Activated CD4-positive, alpha-beta T cell treated with anti-CD3 and anti-CD28 coated beads, Interleukin-2, amount 50 U/mL, for 1 hour (primary cell): ENCODE measurements around the gene NPIPA2.
"Not testable (repeated sequence)": the region's sequence is repeated elsewhere in the genome, so short reads cannot be mapped to it uniquely, and the experiment has no call there.

Experiments used
- DNase-seq: peaks from one replicate; pipeline ENCODE4 v3.0.0-alpha.2; 2020

Gene NPIPA2

DNA sequence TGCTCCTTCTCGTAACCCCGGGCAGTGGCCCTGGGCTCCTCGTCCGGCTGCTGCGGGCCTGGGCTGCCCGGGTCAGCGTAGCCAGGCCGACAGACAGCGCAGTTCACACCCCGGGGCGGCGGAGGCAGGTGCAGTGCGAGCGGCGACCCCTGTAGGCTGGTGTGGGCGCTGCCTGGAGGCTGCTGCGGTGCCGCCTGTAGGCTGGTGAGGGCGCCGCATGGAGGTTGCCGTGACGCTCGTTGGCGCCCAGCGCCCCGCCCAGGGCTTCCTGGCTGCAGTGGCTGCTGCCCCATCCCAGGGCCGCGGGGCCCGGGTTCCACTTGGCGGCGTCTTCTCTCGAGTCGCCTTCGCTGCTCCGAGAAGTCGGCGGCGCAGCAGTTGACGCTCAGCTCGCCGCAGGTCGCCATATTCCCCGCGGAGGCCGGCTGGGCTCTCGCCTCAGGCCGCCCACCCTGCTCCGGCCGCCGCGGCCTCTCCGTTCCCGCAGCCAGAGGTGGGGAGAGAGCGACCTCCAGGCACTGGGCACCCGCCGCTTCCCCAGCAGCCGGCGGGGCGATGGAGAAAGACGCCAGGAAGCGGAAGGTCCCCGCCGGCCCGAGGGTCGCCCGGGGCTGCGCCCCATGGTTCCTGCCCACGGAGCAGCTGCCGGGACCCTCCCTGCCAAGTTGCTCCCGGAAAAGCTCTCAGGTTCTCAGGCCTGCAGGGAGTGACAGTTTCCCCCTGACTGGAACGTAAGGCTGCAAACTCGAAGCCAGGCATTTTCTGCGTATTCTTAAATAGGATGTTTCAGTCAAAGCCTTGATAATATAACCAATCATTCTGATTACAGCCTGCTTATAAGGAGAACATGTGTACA lies at the start of gene NPIPA2:
Gene NPIPA2, plus strand, starts transcription at position 261 of the 856 bp plus-strand sequence. CDS start 5,533 bp downstream, outside the sequence.
- DNase-seq = not testable (repeated sequence)

DNA sequence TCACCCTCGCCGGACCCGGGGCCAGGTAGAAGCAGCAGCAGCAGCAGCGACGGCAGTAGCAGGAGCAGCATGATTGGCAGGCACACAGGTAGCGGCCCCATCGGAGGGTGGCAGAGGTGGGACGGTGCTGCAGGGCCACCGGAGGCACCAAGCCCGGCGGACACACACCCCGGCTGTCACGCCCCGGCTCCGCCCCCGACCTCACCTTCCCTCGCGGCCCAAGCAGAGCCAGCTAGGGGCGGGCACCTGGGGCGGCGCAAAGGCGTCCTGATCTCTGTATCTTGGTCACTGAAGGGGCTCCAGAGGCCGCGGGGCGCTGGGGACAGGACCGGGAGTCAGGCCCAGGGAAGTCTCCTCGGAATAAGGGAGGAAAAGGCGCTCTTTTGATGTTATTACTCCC lies 48.2 kb upstream of the NPIPA2 start, which contains the start of gene PLA2G10:
Gene PLA2G10, minus strand, starts transcription at position 180 of the 400 bp plus-strand sequence. Its CDS starts 79 bp downstream, at position 101.
- DNase-seq = not testable (repeated sequence)

DNA sequence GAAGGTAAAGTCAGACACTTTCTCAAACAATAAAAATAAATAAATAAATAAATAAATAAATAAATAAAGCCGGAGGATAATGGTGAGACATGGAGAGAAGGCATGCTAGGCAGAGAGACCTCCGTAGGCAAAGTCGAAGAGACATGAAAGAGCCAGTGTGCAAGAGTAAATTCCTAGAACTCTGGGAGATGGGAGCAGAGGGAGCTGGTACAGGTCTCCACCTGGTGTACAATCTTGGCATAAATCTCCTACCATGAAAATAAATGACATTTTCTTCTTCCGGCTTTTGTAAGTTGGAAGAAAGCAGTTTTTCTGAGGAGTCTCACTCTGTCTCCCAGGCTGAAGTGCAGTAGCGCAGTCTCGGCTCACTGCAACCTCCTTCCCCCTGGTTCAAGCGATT lies 40.5 kb upstream of the NPIPA2 start:
- DNase-seq = not testable (repeated sequence)

DNA sequence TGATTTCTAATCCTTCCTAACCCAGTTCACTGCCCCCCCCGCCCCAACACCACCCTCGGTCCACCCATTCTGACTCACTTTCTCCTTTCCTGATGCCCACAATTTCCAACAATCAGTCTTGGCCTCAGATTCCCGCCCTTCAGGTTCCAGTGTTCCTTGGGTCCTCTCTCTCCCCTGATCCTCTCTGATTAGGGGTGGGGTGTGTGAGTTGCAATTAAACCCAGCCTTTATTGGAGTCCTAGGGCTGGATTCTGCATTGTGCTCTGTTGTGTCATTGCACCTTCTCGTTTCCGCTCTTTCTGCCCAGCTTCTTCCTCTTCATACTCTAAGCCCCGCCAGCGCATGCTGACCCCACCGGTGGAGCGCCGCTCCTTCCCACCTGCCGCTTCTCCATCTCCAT lies 39.7 kb upstream of the NPIPA2 start:
- not testable (repeated sequence) for DNase-seq

DNA sequence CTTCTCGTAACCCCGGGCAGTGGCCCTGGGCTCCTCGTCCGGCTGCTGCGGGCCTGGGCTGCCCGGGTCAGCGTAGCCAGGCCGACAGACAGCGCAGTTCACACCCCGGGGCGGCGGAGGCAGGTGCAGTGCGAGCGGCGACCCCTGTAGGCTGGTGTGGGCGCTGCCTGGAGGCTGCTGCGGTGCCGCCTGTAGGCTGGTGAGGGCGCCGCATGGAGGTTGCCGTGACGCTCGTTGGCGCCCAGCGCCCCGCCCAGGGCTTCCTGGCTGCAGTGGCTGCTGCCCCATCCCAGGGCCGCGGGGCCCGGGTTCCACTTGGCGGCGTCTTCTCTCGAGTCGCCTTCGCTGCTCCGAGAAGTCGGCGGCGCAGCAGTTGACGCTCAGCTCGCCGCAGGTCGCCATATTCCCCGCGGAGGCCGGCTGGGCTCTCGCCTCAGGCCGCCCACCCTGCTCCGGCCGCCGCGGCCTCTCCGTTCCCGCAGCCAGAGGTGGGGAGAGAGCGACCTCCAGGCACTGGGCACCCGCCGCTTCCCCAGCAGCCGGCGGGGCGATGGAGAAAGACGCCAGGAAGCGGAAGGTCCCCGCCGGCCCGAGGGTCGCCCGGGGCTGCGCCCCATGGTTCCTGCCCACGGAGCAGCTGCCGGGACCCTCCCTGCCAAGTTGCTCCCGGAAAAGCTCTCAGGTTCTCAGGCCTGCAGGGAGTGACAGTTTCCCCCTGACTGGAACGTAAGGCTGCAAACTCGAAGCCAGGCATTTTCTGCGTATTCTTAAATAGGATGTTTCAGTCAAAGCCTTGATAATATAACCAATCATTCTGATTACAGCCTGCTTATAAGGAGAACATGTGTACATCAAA lies 38.9 kb upstream of the NPIPA2 start, which contains the start of gene NPIPA3:
Gene NPIPA3, plus strand, starts transcription at position 256 of the 856 bp plus-strand sequence. CDS start 5,533 bp downstream, outside the sequence.
- DNase-seq = not testable (repeated sequence)

DNA sequence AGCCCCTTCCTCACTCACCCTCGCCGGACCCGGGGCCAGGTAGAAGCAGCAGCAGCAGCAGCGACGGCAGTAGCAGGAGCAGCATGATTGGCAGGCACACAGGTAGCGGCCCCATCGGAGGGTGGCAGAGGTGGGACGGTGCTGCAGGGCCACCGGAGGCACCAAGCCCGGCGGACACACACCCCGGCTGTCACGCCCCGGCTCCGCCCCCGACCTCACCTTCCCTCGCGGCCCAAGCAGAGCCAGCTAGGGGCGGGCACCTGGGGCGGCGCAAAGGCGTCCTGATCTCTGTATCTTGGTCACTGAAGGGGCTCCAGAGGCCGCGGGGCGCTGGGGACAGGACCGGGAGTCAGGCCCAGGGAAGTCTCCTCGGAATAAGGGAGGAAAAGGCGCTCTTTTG lies 9.1 kb upstream of the NPIPA2 start:
- DNase-seq = not testable (repeated sequence)

DNA sequence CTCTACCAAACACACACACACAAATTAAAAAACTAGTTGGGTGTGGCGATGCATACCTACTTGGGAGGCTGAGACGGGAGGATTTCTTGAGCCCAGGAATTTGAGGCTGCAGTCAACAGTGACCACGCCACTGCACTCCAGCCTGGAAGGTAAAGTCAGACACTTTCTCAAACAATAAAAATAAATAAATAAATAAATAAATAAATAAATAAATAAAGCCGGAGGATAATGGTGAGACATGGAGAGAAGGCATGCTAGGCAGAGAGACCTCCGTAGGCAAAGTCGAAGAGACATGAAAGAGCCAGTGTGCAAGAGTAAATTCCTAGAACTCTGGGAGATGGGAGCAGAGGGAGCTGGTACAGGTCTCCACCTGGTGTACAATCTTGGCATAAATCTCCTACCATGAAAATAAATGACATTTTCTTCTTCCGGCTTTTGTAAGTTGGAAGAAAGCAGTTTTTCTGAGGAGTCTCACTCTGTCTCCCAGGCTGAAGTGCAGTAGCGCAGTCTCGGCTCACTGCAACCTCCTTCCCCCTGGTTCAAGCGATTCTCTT lies 1.4 kb upstream of the NPIPA2 start:
- DNase-seq = not testable (repeated sequence)

DNA sequence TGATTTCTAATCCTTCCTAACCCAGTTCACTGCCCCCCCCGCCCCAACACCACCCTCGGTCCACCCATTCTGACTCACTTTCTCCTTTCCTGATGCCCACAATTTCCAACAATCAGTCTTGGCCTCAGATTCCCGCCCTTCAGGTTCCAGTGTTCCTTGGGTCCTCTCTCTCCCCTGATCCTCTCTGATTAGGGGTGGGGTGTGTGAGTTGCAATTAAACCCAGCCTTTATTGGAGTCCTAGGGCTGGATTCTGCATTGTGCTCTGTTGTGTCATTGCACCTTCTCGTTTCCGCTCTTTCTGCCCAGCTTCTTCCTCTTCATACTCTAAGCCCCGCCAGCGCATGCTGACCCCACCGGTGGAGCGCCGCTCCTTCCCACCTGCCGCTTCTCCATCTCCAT lies 539 bp upstream of the NPIPA2 start:
- not testable (repeated sequence) for DNase-seq

DNA sequence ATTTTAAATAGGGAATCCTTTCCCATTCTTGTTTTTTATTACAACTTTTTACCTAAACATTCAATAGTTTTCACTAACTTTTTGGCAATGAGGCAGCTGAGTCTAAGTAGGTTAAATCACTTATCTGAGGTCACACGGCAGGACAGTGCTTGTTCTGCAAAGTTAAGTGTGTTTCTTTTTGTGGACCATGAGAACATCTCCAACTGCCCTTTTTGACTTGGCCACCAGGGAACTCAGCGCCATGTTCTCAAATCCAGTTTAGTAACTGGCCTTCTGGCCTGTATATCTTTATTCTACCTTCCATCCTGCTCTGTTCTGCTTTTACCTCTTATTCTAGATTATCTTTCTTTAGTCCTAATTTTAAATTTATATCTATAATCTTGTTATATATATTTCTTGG lies 31.3 kb downstream of the NPIPA2 start:
- DNase-seq = not testable (repeated sequence)

DNA sequence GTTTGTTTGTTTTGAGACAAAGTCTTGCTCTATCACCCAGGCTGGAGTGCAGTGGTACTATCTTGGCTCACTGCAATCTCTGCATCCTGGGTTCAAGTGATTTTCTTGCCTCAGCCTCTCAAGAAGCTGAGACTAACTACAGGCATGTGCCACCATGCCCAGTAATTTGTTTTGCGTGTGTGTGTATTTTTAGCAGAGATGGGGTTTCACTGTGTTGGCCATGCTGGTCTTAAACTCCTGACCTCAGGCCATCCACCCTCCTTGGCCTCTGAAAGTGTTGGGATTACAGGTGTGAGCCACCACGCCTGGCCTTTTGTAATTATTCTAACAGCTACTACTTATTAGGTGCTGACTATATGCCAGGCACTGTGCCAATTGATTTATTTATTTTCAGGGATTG lies 33.3 kb downstream of the NPIPA2 start:
- DNase-seq = not testable (repeated sequence)

DNA sequence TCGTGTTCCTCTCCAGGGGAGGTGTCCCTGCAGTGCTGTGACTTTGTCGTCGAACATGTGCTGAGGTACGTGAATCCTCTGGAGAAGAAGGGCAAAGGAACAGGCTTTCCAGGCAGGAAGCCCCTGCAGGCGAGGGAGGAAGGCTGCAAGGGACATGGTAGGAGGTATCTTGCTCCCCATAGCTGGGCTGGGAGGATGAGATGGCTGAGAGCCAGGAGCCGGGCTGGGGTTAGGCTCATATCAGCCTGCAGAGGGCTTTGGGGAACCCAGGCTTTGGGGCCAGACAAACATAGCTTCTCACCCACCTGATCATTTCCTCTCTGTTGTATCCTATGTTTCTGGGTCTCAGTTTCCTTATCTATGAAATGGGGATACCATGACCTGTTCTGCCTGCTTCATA lies 34.4 kb downstream of the NPIPA2 start:
- DNase-seq = not testable (repeated sequence)

DNA sequence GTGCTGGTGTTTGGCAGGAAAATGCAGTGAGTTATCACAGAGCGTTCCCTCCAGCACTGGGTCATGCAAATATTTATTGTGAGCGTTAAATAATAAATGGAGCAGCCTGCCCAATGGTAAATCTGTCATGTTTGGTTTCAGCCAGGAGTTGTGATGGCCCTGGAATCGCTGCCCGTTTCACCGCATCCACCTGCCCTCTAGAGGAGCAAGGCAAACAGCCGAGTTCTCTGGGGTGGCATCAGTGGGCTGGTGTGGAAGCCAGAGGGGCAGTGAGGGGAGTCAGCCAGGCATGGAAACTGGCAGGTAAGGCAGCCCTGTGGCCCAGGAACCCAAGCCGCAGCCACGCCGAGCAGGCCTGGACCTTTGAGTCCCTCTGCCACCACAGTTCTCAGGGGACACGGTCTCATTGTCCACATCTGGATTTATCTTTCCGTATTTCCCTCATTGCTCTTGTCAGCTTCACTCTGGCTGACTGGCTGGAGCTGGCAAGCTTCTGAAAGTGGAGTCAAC lies 37.1 kb downstream of the NPIPA2 start:
- DNase-seq = not testable (repeated sequence)

DNA sequence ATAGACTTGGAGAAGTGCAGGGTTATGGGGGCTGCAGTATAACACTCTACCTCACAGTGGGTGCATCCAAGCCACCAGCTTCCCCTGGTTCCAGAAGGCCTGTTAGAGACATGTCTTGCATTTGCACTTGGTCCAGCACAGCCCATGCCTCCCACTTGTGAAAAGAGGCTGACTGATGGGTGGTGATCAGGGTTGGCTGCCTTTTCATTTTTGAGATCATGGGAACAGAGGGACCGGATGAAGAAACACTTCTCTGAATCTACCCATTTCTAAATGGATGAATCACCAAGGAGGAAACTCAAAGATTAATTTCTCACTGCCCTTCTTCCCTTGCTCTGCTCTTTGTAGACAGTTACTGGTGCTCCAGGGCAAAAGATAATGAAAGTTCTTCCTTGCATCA lies 43.8 kb downstream of the NPIPA2 start:
- not testable (repeated sequence) for DNase-seq

DNA sequence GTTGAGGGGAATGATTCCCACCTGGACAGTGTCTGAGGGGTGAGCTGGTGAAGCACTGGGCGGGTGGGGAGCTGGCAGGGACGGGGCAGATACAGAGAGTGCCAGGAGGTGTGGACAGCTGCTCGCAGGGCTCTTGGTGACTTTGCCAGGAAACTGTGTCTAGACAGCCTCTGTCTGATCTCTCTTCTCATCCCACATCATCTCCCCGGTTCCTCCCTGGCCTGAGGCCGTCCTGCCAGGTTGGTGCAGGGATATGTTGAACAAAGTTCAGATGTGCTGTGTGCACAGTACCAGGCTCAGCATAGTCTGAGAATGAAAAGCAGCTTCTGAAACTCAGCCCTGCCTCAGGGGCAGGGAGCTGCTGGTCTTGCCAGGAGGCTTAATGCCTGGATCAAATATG lies 47.2 kb downstream of the NPIPA2 start:
- not testable (repeated sequence) for DNase-seq

DNA sequence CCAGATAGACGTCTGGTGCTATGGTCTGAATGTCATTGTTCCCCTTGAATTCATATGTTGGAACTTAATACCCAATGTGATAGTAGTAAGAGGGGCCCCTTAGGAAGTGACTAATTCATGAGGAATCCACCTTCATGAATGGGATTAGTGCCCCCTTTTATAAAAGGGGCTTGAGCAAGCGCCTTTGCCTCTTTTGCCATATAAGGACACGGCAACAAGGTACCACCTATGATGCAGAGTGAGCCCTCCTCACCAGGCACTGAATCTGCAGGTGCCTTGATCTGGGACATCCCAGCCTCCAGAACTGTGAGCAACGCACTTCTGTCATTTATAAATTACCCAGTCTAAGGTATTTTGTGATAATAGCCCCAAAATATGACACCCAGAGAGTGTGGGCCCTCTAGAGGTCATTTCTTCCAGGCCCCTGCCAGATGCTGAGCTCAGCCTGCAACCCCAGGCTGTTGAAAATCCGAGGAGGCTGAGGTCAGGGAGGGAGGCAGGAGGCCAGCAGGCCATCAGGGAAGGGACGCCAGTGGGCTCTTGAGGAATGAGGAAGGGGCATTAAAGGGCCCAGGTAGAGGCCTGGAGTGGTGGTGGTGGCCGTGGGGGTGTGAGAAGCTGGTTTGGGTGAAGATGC lies 48.1 kb downstream of the NPIPA2 start:
- DNase-seq = not testable (repeated sequence)

DNA sequence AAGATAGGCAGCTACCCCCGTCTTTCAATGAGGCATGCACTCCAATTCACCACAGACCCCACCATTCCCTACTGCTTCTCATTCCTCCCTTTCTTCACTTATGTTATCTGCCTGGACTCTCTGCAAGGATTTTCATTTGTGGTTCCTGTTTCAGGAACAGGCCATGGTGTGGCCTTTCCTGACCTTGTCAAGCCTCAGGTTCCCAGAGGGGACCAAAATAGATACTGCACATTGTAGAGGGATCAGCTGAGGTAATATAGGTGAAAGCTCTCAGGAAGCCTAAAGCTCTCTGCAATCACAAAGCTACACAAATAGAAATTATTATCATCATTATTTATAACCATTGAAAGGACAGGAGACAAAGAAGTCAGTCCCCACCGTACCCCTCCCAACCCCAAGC lies 50.6 kb downstream of the NPIPA2 start:
- DNase-seq = not testable (repeated sequence)

DNA sequence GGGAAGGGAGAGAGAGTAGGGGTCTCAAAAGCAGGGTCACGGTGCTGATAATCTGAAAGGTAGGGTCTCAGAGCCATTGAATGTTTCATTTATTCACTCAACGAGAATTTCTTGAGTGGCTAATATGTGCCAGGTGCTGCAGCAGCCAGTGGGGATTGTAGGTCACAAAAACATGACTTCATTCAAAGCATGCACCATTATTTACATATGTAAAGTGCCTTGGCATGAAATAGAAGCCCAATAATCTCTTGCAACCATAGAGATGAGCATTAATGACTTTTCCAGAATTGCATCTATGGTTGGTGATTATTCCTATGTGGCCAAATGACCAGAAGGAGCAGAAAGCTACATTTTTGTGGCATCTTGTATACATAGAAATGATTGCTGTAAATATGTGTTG lies 55.2 kb downstream of the NPIPA2 start:
- not testable (repeated sequence) for DNase-seq

DNA sequence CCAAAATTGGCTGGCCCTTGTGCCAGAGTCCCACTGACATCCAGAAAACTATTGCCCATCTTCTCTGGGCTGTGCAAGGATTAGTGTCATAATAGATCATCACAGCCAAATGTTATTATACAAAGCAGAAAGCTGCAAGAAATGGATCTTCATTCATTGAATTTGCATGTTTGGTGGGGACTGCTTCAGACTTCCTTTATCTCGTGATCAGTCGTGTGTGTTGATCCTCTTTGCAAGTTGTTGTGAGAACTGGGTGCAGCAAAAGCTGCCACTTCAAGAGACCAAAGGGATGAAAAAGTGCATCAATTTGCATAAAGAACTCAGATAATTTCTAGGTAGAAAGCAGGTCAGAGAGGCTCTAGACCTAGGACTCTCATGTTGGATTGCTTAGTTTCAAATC lies 61.2 kb downstream of the NPIPA2 start:
- not testable (repeated sequence) for DNase-seq

DNA sequence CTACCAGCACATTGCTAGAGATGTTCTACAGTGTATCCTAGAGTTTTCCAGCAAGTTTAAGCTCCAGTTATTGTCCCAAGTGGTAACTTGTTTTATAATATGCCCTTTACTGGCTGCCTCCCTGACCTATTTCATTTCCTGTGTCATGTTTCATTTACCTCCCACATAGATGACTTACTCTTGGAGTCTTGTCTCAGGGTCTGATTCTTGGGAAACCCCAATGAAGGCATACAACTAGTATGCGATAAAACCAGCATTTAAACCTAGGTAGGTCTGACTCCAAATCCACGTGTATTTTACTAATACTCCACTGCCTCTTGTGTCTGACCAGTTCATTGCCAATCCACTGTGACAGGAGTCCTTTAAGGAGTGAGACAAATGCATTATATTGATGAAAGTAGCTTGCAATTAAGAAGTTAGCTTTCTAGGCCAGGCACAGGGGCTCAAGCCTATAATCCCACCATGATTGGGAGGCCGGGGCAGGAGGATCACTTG lies 64.9 kb downstream of the NPIPA2 start:
- DNase-seq = not testable (repeated sequence)

DNA sequence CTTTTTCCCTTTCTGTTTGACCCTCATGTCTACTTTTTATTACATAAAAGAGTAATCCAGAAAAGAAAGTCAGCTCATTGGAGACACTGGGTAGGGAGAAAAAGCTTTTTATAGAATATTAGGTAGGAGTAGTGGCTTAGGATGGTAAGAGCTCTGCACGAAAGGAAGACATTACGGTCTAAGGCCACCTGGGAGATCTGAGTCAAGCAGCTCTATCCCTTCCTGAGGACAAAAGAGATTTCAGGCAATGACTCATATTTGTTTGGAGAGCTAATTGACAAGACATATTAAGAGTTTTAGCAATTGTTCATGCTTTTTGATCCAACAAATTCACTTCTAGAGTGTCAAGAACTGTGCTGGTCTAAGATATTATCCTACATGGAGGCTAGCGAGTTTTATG lies 71.6 kb downstream of the NPIPA2 start:
- not testable (repeated sequence) for DNase-seq
